Measurements from ENCODE around the gene RAB1B.

DNA sequence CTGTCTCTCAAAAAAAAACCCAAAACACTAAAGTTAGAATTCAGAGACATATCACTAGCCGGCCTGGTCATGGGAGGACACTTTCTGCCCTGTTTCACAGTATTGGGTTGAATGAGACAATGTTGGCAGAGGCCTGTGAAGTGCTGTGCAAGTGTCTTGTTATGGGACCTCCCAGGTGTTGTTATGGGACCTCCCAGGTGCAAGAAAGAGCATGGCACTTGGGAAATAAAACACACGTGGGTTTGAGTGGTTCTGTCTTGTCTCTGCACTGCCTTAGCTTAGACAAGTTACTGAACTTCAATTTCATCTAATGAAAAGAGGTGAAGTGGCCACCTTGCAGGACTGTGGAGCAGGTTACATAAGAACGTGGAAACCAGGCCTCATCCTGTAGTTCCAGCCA lies 28.9 kb upstream of the RAB1B start:
- TF ChIP-seq, protein P1, sequence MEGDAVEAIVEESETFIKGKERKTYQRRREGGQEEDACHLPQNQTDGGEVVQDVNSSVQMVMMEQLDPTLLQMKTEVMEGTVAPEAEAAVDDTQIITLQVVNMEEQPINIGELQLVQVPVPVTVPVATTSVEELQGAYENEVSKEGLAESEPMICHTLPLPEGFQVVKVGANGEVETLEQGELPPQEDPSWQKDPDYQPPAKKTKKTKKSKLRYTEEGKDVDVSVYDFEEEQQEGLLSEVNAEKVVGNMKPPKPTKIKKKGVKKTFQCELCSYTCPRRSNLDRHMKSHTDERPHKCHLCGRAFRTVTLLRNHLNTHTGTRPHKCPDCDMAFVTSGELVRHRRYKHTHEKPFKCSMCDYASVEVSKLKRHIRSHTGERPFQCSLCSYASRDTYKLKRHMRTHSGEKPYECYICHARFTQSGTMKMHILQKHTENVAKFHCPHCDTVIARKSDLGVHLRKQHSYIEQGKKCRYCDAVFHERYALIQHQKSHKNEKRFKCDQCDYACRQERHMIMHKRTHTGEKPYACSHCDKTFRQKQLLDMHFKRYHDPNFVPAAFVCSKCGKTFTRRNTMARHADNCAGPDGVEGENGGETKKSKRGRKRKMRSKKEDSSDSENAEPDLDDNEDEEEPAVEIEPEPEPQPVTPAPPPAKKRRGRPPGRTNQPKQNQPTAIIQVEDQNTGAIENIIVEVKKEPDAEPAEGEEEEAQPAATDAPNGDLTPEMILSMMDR (IDR thresholded peaks at IDR 0.05; ENCODE audit: borderline replicate concordance, extremely low read depth, low read length, poor library complexity, severe bottlenecking): no peak
- no peak for TF ChIP-seq EZH2 (IDR thresholded peaks at IDR 0.05; ENCODE audit: borderline replicate concordance, low read depth, low read length, severe bottlenecking)

All from DND-41 (cell line).